ENCODE data around the gene KIF13A. TPM values are rescaled to one million over a fixed set of nuclear protein-coding genes. Genes with fewer than 3 reads are reported as not detected.
"Not testable (repeated sequence)": the region's sequence is repeated elsewhere in the genome, so short reads cannot be mapped to it uniquely, and the experiment has no call there.

Gene KIF13A
- total and polyA plus RNA-seq, 2 donors (not counting 3 experiments of a cell fraction or from before 2014, with no cell fraction given) = 24.9 to 65.8 TPM

DNA sequence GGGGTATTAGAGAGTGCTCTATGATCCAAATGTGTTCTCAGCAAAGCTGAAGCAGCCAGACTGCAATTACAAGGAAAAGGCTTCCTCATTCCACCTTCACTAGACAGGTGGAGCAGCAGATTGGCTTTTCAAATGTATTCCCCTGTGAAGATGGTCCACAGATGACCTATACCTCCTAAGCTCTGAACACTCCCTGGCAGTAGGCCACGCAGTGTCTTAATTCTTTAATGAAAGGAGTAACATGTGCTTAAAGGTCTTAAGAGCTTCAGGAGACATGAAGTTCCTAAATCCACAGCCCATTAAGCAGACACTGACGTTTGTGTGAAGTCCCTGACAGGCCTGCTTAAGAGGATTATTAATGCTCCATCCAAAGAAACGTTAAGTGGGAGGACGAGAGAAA lies 141.8 kb downstream of the KIF13A start:
- DNase-seq (ENCODE audit: low read depth, low spot score) (no peak), FAIRE-seq (no peak)
- Histone ChIP-seq H3K4me3 (replicated peaks in 1 of 3; ENCODE audit: insufficient read depth in 1 of 3, low read depth in 1 of 3, low read length in 3 of 3) (no peak overlapping the region), H2AFZ (ENCODE audit: low read depth, low read length) (no peak overlapping the region), H3K27ac (ENCODE audit: insufficient read depth, low read depth, low read length) (no peak overlapping the region), H3K9ac (replicated peaks; ENCODE audit: extremely low read depth, insufficient read depth, low read length) (no peak overlapping the region), H3K9me3 (replicated peaks; ENCODE audit: control insufficient read depth, insufficient read depth, low read length) (no peaks in the 10 kb centered on the region), H4K20me1 (replicated peaks; ENCODE audit: control insufficient read depth, extremely low read depth, insufficient read depth, low read length) (no peaks in the 10 kb centered on the region), H3K4me2 (ENCODE audit: insufficient read depth, low read length) (no peak overlapping the region), H3K9me1 (replicated peaks; ENCODE audit: control insufficient read depth, extremely low read depth, insufficient read depth, low read length) (no peaks in the 10 kb centered on the region), H3K4me1 (ENCODE audit: control insufficient read depth, extremely low read depth, insufficient read depth, low read length) (peaks cover 32% of the 10 kb centered on the region), H3K27me3 (ENCODE audit: control insufficient read depth in 2 of 2, insufficient read depth in 2 of 2, low read length in 2 of 2) (no peaks in the 10 kb centered on the region), H3K79me2 (ENCODE audit: control insufficient read depth, insufficient read depth, low read length) (peaks cover 3% of the 10 kb centered on the region), H3K36me3 (ENCODE audit: control insufficient read depth in 2 of 2, extremely low read depth in 1 of 2, insufficient read depth in 2 of 2, low read length in 2 of 2) (peaks cover 0 to 2% of the 10 kb centered on the region in 2 experiments)
- CTCF ChIA-PET = interaction anchor here (0.5 to 0.7 kb wide), 3 partner anchors 75 to 142 kb away, joined by 3 to 5 read pairs (median 4); no protein-coding TSS in a partner anchor
- POLR2A ChIA-PET = interaction anchor here (0.7 kb wide), 1 partner anchor 50 kb away, joined by 4 read pairs; no protein-coding TSS in a partner anchor
- dilution Hi-C loops (cut with MboI; ENCODE audit: extremely low pct_ligation_motif_present, low sequenced_read_pairs) = no loop called here
- intact Hi-C loops (cut with micrococcal nuclease) = no loop called here
- TF ChIP-seq EZH2 (IDR thresholded peaks at IDR 0.05; ENCODE audit: borderline replicate concordance, low read depth, low read length, severe bottlenecking) (no peak), POLR2AphosphoS5 (IDR thresholded peaks at IDR 0.05; ENCODE audit: insufficient read depth, low read depth, low read length) (no peak), POLR2A (IDR thresholded peaks at IDR 0.05; ENCODE audit: low read depth, low read length) (no peak), MYC (IDR thresholded peaks at IDR 0.05; ENCODE audit: low read depth, low read length) (no peak), FOS (IDR thresholded peaks at IDR 0.05; ENCODE audit: borderline replicate concordance, insufficient read depth, low read length) (no peak), JUN (IDR thresholded peaks at IDR 0.05; ENCODE audit: borderline replicate concordance, insufficient read depth, insufficient read length, low read depth) (no peak), GATA2 (IDR thresholded peaks at IDR 0.05; ENCODE audit: insufficient read depth, insufficient read length, low read depth, low read length) (no peak)
- TF ChIP-seq, protein P1, sequence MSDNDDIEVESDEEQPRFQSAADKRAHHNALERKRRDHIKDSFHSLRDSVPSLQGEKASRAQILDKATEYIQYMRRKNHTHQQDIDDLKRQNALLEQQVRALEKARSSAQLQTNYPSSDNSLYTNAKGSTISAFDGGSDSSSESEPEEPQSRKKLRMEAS (IDR thresholded peaks at IDR 0.05; ENCODE audit: insufficient read depth, insufficient read length) = no peak
- TF ChIP-seq, protein P2, sequence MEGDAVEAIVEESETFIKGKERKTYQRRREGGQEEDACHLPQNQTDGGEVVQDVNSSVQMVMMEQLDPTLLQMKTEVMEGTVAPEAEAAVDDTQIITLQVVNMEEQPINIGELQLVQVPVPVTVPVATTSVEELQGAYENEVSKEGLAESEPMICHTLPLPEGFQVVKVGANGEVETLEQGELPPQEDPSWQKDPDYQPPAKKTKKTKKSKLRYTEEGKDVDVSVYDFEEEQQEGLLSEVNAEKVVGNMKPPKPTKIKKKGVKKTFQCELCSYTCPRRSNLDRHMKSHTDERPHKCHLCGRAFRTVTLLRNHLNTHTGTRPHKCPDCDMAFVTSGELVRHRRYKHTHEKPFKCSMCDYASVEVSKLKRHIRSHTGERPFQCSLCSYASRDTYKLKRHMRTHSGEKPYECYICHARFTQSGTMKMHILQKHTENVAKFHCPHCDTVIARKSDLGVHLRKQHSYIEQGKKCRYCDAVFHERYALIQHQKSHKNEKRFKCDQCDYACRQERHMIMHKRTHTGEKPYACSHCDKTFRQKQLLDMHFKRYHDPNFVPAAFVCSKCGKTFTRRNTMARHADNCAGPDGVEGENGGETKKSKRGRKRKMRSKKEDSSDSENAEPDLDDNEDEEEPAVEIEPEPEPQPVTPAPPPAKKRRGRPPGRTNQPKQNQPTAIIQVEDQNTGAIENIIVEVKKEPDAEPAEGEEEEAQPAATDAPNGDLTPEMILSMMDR (IDR thresholded peaks at IDR 0.05; ENCODE audit: extremely low read depth in 1 of 2, insufficient read depth in 1 of 2, low read depth in 1 of 2, low read length in 2 of 2) = no peak
- BruUV-seq (replicated peaks) = no TSS peak

DNA sequence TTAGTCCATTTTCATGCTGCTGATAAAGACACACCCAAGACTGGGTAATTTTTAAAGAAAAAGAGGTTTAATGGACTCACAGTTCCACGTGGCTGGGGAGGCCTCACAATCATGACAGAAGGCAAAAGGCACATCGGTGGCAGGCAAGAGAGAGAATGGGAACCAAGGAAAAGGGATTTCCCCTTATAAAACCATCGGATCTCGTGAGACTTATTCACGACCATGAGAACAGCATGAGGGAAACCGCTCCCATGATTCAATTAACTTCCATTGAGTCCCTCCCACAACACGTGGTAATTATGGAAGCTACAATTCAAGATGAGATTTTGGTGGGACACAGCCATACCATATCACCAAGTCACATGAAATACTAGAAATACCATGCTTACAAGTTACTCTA lies 142.5 kb downstream of the KIF13A start:
- dilution Hi-C loops (cut with MboI; ENCODE audit: extremely low pct_ligation_motif_present, low sequenced_read_pairs); H3K79me2 ChIP-seq (ENCODE audit: control insufficient read depth, insufficient read depth, low read length); H3K36me3 ChIP-seq (ENCODE audit: control insufficient read depth in 2 of 2, extremely low read depth in 1 of 2, insufficient read depth in 2 of 2, low read length in 2 of 2); H3K4me2 ChIP-seq (ENCODE audit: insufficient read depth, low read length); H2AFZ ChIP-seq (ENCODE audit: low read depth, low read length); H3K9me3 ChIP-seq (replicated peaks; ENCODE audit: control insufficient read depth, insufficient read depth, low read length); H4K20me1 ChIP-seq (replicated peaks; ENCODE audit: control insufficient read depth, extremely low read depth, insufficient read depth, low read length); H3K4me3 ChIP-seq (replicated peaks in 1 of 3; ENCODE audit: insufficient read depth in 1 of 3, low read depth in 1 of 3, low read length in 3 of 3); H3K9me1 ChIP-seq (replicated peaks; ENCODE audit: control insufficient read depth, extremely low read depth, insufficient read depth, low read length); H3K27ac ChIP-seq (ENCODE audit: insufficient read depth, low read depth, low read length); H3K27me3 ChIP-seq (ENCODE audit: control insufficient read depth in 2 of 2, insufficient read depth in 2 of 2, low read length in 2 of 2); H3K9ac ChIP-seq (replicated peaks; ENCODE audit: extremely low read depth, insufficient read depth, low read length); POLR2A ChIA-PET; FAIRE-seq; intact Hi-C loops (cut with micrococcal nuclease); BruUV-seq (replicated peaks); DNase-seq (ENCODE audit: low read depth, low spot score): not testable (repeated sequence)
- peaks cover 26% of the 10 kb centered on the region for H3K4me1 ChIP-seq (ENCODE audit: control insufficient read depth, extremely low read depth, insufficient read depth, low read length)
- CTCF ChIA-PET = interaction anchor here (0.5 kb wide), 1 partner anchor 131 kb away, joined by 5 read pairs; no protein-coding TSS in a partner anchor

All from endothelial cell of umbilical vein (primary cell).